NCI-H2196 treated with DMSO at 0.1 percent for 48 hours (cell line): Measurements from ENCODE around the gene PLCL2.
A peak's percentile ranks its signal among the peaks of the same experiment; 100 is the strongest.

Experiments
- DNase-seq: peaks from one replicate; lab custom pipeline; 2025; ENCODE audit not compliant: unreplicated experiment; lab: John Stamatoyannopoulos, UW

Gene PLCL2

DNA sequence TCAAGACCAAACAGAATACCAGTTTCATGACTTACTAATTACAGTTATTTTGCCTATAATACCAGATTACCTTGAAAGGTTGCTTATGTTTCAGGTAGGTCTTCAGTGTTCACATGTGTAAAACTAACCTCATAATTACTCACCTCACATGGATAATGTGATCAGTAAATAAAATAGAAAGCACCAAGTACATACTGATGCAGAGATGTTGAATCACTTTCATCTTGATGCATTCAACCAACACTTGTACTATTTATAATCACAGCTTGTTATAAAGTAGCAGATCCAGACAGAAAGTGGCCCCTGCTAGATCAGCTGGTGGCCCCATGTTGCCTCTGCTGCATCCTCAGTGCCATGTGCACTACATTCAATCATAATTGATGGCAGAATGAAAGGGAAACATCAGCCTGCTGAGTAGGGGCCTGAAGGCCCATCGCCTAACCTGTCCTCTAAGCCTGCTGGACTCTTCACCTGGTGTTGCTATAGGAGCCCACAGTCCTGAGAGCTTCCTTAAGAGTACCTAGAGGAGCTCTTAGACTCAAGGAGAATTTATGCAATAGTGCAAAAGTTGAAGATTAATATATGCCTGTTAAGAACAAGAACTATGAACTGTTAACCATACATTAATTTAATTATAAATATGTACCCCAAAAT, 154.3 kb downstream of the PLCL2 start:
- no peak for DNase-seq

DNA sequence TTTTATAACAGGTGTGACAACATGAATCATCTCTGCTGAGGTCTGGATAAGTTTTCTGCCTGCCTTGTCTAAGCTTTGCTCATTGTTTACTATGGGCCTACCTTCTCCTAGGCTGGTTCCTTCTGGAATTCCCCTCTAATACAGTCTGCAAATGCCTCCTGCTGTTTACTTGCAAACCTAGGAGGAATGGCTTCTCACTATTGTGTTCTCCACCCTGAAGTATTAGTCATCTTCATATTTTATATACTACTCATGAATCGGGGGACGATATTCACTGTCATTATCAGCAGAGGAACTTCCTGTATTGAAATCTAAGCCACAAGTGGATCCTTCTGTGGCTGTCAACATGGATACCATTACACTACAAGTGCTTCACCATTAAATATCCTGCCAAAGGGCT, 154.8 kb downstream of the PLCL2 start:
- DNase-seq = peak; percentile 28

DNA sequence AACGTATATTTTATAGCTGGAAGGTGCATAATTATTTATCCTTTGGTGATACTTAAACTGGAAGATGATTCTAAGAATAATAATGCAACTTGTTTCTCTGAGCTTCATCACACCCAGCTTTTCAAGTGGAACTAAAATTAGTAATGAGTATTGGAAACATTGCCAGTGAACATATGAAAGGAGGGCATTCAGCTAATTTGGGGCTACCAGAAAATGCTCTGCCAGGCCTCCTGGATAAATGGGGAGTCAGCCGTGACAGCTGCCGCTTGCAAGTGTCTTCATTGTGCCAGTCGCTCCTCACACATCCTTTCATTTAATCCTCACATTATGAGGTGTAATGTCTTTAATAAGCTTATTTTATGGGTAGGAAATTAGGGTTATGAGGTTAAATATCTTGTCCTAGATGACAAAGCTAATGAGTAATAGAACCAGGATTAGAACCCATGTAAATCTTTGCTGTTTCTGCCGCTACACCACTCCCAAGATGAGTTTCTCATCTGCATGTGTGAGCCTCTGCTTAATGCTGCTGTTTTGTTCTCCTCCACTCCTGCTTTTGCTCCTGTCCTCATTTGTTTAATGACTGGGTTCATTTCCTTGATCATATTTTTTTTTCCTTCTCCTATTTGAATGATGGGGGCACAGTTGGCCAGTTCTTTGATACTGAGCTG, 155.7 kb downstream of the PLCL2 start:
- no peak for DNase-seq

DNA sequence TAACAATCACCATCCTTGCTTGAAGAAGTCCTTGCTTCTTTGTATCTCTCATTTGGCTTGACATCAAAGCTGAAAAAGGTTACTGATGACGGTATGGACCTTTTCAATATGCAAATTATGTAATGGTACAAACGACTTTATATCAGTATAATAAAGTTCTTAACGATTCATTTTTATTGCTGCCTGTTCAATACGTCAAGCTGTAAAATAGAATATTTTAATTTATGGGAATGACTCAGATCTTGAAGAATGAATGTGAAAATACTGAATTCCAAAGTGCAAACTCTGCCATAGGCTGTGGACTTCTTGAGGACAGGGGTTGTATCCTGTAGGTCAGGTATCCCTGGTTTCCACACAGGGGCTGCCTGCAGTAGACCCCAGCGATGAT, 156.2 kb downstream of the PLCL2 start:
- no peak for DNase-seq

DNA sequence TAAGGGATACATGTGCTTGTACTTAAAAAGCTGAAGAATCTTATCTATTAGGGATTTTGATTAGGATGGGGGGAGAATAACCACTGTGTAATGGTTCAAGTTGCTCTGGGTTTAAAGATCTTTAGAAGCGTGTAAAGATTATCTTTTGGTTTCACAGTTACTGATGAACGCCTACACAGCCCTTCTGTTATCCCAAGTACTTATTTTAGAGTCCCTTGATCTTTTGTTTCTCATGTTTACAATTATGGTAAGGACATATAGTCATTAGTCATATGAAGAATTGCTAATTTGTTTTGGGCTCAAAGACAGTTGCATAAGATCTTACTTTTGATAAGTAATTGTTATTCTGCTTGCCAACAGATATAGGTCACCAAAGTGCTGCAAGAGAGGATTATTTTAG, 160.1 kb downstream of the PLCL2 start:
- DNase-seq = no peak

DNA sequence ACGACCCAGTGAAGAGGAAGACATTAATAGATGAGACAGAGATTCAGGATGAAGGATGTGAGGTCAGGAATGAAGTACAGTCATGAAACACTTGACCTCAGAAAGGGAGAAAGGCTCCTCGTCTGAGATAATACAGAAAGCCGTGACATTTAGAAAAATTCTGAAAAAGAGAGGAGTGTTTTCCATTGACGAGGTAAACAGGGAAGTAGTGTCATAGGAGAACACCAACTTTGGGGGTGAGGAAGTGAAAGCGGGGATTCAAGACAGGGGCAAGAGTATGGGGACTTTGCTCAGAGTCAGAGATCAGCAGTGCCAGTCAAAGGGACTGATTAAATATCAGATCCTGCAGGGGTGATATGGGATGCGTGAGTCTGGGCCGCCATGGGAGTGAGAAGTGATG, 160.9 kb downstream of the PLCL2 start:
- DNase-seq = no peak

DNA sequence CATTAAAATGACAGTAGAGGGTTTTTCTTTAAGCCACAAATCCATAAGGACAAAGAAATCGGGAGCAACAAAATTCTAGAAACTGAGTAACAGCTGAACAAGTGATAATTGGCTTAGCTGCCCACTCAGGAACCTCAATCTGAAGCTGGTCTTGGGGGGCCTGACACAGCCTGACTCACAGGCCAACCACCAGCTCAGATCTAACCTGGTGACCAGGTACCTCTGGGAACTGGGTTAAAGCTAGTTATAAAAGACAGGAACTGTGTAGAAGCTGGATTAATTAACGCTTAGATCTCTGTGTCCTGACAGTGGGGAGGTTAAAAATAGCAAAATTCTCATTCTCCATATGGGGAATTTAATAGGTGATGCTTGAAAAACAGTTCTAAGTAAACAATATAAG, 161.9 kb downstream of the PLCL2 start:
- DNase-seq = no peak

DNA sequence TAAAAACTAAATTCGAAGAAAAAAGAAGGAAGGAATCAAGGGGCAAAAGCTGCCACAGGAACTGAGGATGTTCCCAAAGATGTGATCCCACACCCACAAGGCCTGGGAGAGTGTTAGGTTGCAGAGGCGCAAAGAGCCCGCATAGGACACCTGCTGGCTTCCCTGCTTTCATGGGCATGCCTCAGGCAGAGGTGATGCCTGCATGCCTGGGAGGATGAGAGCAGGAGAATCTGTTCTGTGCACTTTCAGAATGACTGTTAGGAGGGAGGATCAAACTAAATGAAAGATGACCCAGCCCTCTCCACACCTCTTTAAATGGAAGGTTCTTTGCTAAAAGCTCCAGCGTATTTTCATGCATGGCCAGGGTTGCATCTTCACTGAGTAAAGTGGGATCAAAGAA, 162.4 kb downstream of the PLCL2 start:
- no peak for DNase-seq

DNA sequence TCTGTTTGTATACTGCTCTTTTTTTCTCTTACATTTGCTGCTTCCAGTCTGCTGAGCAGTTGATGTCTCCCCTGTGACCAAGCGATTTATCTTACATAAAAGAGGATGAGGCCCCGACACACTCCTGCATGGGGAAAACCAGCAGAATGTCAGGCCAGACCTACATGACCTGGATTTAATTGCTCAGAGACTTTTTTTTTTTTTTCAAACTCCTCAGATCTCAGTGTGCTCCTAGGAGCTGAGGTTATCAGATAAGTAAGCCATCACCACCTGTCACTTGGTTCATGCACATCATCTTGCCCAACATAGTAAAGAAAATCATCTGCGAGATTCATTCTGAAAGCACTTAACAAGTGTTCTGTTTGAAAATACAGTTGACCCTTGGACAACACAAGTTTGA, 163.1 kb downstream of the PLCL2 start:
- no peak for DNase-seq

DNA sequence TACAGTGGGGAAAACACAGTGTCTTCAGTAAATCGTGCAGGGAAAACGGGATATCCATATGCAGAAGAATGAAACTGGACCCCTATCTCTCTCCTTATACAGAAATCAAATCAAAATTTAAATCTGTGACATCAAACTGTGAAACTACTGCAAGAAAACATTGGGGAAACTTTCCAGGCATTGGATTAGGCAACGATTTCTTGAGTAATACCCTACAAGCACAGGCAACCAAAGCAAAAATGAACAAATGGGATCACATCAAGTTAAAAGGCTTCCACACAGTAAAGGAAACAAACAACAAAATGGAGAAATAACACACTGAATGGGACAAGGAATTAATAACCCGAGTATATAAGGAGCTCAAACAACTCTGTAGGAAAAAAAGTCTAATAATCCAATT, 165.3 kb downstream of the PLCL2 start:
- no peak for DNase-seq

DNA sequence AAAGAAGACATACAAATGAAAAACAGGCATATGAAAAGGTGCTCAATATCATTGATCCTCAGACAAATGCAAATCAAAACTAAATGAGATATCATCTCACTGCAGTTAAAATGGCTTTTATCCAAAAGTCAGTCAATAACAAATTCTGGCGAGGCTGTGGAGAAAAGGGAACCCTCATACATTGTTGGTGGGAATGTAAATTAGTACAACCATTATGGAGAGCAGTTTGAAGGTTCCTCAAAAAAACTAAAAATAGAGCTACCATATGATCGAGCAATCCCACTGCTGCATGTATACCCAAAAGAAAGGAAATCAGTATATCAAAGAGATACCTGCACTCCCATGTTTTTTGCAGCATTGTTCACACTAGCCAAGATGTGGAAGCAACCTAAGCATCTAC, 165.8 kb downstream of the PLCL2 start:
- no peak for DNase-seq

DNA sequence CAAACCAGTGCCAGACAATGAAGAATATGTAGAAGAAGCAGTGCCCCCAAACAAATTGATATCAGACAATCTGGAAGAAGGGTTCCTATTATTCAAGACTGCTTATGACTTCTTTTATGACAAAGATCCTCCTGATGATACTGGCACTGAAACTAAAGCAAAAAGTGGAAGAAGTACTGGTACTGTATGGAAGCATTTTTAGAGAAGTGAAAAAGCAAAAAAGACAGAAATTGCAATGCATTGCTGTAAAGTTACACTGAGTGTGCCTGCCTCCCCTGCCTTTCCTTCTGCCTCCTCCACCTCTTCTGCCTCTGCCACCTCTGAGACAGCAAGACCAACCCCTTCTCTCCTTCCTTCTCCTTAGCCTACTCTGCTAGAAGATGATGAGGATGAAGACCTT, 167.6 kb downstream of the PLCL2 start:
- DNase-seq = no peak

DNA sequence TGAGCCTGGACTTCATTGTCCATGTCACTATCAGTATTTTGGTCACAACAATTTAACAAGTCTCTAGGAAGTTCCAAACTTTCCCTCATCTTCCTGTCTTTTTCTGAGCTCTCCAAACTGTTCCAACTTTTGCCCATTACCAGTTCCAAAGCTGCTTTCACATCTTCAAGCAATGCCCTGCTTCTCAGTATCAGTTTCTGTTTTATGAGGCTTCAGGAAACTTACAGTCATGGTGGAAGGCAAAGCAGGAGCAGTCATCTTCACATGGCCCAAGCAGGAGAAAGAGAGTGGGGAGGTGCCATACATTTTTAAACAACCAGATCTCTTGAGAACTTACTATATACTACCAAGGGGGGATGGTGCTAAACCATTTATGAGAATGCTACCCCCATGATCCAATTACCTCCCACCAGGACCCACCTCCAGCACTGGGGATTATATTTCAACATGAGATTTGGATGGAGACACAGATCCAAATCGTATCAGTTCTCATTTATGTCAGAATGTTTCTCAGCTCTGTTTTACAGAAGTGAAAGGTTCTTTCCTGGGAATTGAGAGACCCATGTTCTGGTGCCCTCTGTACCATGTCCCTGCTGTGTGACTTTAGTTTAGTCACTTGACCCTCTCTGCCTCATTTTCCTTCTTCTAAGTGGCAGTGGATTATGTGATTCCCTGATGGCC, 169.7 kb downstream of the PLCL2 start:
- no peak for DNase-seq

DNA sequence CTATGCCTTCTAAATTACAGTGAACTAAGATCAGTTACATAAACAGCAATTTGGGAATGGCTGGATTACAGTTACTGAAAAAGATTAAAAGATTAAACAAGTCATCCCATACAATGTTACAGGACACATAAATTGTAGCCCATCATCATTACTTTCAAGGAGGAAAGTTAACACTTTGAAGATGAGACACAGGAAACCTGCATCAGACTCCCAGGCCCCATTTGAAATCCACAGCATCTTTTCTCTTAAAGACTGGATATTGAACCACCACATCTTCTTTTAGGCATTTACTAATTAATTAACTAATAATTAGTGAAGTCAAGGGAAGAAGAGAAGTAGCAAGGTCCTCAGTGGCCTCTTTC, 170.2 kb downstream of the PLCL2 start:
- DNase-seq = no peak

DNA sequence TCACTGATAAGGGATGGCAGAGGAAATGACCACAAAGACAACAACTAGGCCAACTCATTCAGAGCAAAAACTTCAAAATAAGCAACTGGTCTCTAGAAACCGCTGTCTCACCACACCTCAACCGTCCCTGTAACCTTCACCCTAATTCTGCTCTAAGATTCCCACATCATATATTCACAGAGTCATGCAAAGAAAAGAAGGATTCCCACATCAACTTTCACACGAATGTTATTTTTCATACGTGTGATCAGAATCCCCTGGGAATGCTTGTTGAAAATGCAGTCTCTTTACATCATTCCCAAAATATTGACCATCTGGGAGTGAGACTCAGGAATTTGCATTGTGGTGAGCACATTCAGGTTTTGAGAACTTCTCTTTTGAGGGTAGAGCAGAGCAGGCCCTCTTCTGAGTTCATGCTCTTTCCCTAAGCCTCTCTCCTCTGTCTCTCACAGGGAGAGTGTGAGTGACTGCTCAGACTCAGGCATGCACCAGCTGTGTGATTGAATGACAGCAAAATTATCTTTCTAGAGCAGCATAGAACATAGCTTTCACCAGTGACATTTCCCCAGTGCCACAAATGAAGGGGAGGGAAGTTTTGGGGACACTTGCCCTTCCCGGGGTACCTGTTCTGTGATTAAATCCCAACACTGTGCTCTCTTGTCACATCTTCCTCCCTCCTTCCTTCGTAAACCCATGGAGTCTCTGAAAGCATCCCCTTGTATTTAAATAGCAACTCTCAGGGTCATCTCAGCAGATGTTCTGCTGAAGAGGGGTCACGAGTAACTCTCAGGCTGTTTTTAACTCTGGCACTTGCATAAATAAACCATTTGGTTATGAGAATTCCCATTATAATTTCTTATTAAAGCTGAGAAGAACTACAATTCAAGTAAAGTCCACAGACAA, 170.9 kb downstream of the PLCL2 start:
- DNase-seq = no peak

DNA sequence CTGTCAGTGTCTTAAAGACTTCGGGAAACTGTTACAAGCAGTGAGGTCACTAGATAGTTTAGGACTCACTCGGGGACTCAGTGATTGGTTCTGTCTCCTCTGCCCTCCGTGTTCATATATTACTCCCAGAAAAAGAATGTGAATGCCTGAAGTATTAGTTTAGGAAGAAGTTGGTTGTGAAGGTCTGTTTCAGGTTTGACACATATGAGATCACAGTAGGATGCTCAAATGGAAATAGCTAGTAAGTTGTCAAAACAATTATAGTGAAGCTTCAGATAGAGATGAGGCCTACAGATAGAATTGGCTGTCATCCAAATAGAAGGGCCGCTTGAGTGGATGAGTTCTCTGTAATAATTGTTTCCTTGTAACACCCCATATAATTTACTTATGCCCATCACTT, 172.6 kb downstream of the PLCL2 start:
- DNase-seq = no peak

DNA sequence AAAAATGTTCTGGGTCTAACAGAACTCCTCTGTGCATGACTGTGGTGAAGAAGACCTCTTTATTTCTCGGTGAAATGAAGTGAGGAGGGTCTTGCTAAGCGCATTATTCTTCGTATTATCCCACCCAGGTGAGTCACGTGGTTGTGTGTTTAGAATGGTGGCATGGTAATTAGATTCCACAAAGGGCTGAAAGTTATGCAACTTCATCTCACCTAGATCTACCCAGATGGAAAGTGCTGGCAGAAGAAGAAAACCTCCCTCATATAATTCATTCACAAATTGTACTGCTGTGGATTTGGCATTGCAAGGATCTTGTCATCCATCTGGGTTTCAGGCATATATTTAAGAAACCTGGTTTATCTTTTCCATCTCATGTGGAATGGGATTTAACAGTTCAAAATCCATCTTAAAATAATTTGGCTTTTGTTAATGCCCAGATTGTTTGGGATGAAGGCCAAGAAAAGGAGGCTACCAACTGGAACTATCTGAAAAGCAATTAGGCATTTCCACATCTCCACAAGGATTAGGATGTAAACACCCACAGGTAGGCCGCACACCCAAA, 175.3 kb downstream of the PLCL2 start:
- no peak for DNase-seq

DNA sequence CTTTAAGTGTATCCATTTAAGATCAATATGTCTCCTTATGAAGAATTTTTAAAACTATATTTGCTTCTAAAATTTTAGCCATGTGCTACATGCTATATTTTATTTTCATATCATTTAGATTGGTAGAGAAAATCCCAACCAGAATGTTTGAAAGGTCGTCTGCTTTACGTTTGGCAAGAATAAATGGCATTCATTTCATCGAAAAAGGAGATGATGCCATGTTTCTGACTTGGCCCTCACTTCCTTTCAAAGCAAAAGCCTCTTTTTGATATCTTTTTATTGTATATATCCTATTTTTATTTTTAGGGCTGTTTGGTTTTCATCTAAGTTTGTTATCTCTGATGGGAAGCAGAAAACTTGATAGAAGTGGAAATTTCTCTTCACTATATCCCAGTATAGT, 176.2 kb downstream of the PLCL2 start:
- no peak for DNase-seq

DNA sequence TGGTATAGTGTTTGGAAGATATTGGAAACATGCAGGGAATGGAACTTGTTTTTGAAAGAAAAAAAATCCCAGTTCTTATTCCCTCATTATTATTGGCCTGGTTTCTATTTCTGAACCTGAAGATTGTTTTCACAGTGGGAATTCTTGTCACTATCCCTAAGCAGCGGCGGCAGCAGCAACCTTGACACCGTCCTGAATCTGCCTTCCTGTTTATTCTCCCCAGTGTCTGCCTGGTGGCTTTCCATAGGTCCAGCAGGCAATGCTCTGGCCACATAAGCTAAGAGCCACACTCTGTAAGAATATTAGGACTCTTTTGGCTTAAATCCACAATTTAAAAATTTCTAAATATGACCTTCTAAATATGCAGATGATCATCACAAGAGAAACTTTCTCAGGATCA, 178.0 kb downstream of the PLCL2 start:
- DNase-seq = no peak

DNA sequence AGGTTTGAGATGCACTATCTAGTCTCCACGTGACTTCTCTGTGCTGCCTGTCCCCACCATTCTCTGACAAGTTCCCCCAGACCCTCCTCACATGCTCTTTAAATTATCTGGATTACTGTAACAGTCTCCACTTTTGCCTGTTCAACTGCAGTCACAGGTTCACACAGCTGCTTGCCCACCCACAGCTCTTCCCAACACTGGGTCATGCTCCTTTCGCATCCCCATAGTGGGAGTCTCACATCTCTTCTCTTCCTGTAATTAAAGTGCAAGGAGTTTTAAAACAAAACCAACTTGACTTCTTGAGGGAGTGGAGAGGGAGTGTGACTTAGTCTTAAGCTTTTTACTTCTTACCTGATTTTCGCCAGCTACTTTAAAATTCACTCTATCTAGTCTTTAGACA, 178.8 kb downstream of the PLCL2 start:
- DNase-seq = no peak

DNA sequence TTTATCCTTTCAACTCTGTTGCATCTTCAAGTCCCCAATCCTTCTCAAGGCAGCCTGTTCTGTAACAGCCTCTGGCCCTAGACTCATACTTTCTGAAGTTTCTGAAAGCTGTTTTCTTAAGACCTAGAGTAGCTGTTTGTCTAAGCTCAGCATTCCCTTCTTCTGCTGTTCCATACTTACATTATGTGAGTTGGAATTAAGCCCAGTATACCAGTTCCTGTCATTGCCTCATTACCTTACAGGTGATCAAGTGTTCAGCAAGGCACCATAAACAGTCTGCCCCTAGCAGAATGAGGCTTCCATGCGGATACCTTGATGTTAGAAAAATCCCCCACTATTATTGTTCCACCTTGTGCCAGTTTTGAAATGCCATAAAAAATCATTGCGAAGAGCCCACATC, 180.6 kb downstream of the PLCL2 start:
- DNase-seq = peak; percentile 0
